HCEC 1CT (cell line): Measurements from ENCODE around the gene NBEA.
"Not testable (repeated sequence)": the region's sequence is repeated elsewhere in the genome, so short reads cannot be mapped to it uniquely, and the experiment has no call there.

Experiments used
- DNase-seq: peaks from one replicate; pipeline ENCODE4 v3.0.0-alpha.2; 2017

The NBEA gene

DNA sequence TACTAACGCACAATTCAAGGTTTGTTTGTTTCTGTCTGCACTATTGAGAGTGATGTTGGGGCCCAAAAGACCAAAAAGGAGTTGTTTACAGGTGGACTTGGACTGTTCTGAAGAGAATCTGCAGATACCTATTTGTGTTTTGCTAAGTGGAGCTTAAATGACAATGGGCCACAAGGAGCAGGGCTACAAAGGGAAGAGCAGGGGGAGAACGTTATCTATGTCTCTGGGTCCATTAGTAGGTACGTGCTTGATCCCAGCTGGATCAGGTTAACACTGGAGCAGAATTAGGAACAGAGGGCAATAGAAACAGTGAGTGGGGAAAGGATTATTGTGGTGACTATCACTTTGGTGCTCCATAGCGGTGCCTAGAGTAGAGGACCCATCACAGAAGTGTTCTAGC, 22.5 kb downstream of the NBEA start:
- DNase-seq: no peak

GRCh38 chr13:34967851-34968562, 25.9 kb downstream of the NBEA start:
- no peak for DNase-seq

DNA sequence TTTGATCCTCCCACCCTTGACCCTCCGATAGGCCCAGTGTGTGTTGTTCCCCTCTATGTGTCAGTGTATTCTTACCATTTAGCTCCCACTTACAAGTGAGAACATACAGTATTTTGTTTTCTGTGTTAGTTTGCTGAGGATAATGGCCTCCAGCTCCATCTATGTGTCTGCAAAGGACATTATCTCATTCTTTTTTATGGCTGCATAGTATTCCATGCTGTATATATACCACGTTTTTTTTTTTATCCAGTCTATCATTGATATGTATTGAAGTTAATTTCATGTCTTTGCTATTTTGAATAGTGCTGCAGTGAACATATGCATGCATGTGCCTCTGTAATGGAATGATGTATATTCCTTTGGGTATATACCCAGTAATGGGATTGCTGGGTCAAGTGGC, 27.5 kb downstream of the NBEA start:
- not testable (repeated sequence) for DNase-seq

GRCh38 chr13:34970961-34971360, 28.9 kb downstream of the NBEA start:
- no peak for DNase-seq

- DNase-seq: no peak
Observed at GRCh38 chr13:34971473-34971872, 29.4 kb downstream of the NBEA start.

- not testable (repeated sequence) for DNase-seq
Observed at GRCh38 chr13:34985199-34985598, 43.1 kb downstream of the NBEA start.

- no peak for DNase-seq
Observed at GRCh38 chr13:34988330-34988791, 46.3 kb downstream of the NBEA start.

GRCh38 chr13:34990399-34991214, 48.5 kb downstream of the NBEA start:
- DNase-seq: no peak

- DNase-seq: no peak
Observed at GRCh38 chr13:34993470-34993869, 51.4 kb downstream of the NBEA start.

- DNase-seq: not testable (repeated sequence)
Observed at GRCh38 chr13:35003734-35004133, 61.7 kb downstream of the NBEA start.

GRCh38 chr13:35005051-35005450, 63.0 kb downstream of the NBEA start:
- DNase-seq: no peak

GRCh38 chr13:35014606-35015213, 72.6 kb downstream of the NBEA start:
- DNase-seq: no peak

DNA sequence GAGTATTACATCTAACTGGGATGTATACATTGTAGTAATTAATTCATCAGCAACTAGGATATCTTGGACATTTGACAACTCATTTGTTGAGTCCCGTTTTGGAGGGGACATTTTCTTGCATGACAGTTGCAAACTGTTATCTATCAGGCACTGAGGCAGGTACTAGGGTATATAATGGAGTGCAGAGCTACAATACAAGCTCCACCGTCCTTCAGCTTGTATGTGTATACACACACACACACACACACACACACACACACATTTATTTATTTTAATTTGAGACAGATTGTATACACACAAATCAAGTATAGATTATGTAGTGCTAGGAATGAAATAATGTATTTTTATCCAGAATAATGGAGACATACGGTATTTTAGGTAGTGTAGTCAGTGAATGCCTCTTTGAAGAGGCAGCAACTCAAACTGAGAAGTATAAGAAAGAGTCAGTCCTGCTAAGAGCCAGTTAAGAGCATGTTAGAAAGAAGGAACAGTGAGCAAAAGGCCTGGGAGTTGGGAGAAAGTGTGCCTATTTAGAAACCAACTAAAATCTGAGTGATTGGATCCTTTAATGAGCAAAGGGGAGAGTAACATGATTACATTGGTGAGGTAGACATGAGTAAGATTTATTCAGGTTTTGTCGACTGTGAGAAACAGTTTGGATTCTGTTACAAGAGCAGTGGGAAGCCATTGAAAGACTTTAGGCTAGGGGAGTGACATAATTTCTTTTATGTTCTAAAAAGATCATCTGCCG, 74.5 kb downstream of the NBEA start:
- no peak for DNase-seq

GRCh38 chr13:35025314-35025713, 83.2 kb downstream of the NBEA start:
- DNase-seq: no peak

- no peak for DNase-seq
Observed at GRCh38 chr13:35028338-35028867, 86.3 kb downstream of the NBEA start.

- DNase-seq: no peak
Observed at GRCh38 chr13:35039012-35039411, 96.9 kb downstream of the NBEA start.

DNA sequence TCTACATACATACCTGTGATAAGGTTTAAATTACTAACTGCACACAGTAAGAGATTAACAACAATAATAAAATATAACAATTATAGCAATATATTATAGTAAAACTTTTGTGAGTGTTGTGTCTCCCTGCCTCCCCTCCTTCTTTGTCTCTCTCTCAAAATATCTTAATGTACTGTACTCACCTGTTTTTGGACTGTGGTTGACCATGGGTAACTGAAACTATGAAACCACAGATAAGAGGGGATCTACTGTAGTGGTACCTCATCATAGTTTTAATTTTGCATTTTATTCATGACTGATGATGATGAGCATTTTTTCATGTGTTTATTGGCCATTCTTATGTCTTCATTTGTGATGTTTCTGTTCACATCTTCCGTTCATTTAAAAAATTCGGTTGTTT, 104.5 kb downstream of the NBEA start:
- no peak for DNase-seq

DNA sequence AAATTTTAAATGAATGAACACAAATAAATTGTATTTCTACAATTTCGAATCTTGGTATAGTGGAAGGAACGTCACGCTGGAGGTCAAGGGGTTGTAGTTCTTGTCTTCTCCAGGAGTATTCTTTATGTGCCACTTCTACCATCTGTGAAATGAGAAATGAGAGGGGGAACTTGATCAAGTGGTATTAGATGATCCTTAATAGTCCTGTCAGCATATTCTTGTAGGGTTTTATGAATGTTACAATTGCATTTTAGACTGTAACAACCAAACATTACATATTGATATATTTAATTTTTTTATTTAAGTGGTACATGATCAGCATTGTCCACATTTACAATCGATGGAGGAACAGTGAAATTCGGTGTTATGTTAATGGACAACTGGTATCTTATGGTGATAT, 113.6 kb downstream of the NBEA start:
- no peak for DNase-seq

- no peak for DNase-seq
Observed at GRCh38 chr13:35057858-35058257, 115.8 kb downstream of the NBEA start.

GRCh38 chr13:35058585-35058984, 116.5 kb downstream of the NBEA start:
- not testable (repeated sequence) for DNase-seq

DNA sequence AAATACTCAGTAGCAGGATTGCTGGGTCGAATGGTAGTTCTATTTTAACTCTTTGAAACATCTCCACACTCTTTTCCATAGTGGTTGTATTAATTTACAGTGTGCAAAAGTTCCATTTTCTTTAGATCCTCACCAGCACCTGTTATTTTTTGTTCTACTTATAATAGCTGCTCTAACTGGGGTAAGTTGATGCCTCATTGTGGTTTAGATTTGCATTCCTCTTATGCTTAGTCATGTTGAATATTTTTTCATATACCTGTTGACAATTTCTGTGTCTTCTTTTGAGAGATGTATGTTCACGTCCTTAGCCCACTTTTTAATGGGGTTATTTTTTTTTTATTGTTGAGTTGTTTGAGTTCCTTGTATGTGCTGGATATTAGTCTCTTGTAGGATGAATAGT, 144.6 kb downstream of the NBEA start:
- DNase-seq: no peak

DNA sequence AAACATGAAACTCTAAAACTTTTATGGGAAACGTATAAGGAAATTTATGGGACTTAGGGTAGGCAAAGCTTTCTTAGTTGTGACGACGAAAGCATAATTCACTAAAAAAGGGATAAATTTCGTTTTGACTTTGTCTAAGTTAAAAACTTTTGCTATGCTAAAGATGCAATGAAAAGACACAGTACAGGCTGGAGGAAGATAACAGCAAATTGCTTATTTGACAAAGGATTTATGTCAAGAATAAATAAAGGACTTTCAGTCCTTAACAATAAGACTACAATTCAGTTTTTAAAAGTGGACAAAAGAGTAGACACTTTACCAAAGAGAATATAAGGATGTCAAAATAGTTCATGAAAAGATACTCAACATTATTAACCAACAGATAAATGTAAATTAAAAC, 150.2 kb downstream of the NBEA start:
- DNase-seq: no peak

GRCh38 chr13:35092751-35093150, 150.7 kb downstream of the NBEA start:
- DNase-seq: no peak
